ENCODE measurements around the gene CD80. TPM values are rescaled to one million over a fixed set of nuclear protein-coding genes. Genes with fewer than 3 reads are reported as not detected.

CD80 gene
- total RNA-seq, 1 experiment from 2014 or later: not detected

GRCh38 chr3:119481079-119481478, 78.3 kb downstream of the CD80 start:
- POLR2A ChIA-PET: interaction anchor here (0.9 to 2.3 kb wide), 6 partner anchors 11 to 195 kb away, joined by 3 to 37 read pairs (median 14); partner anchors contain the start of genes POGLUT1, TIMMDC1 and TMEM39A
- TF ChIP-seq CTCF (IDR thresholded peaks at IDR 0.05; ENCODE audit: unreplicated experiment): no peak
- peaks cover 5% of the 10 kb centered on the region for H3K4me1 Mint-ChIP-seq (ENCODE audit: insufficient read depth, unreplicated experiment)
- no peaks in the 10 kb centered on the region for H3K9me3 Mint-ChIP-seq (ENCODE audit: unreplicated experiment)
- no peak overlapping the region for H3K4me3 Mint-ChIP-seq (ENCODE audit: unreplicated experiment)
- intact Hi-C loops (cut with micrococcal nuclease): no loop called here
- no peak for DNase-seq (ENCODE audit: unreplicated experiment)
- BruUV-seq (replicated peaks): no TSS peak
- no peaks in the 10 kb centered on the region for H3K27me3 Mint-ChIP-seq (ENCODE audit: insufficient read depth, unreplicated experiment)
- peak overlapping the region; percentile 79 for H3K27ac Mint-ChIP-seq (ENCODE audit: low read depth, unreplicated experiment)
- CTCF ChIA-PET: interaction anchor here (0.6 to 1.4 kb wide), 3 partner anchors 16 to 692 kb away, joined by 3 to 4 read pairs (median 3); partner anchors contain the start of gene TMEM39A
- H3K36me3 Mint-ChIP-seq (ENCODE audit: insufficient read depth, unreplicated experiment): peaks cover 75% of the 10 kb centered on the region

Other genes with a start within 250 kb of the CD80 start
- 87.1 and 105 TPM in 2 replicates for gene TMEM39A, start 96.0 kb downstream of the CD80 start, total RNA-seq (2022)
- gene POGLUT1, start 90.7 kb downstream of the CD80 start, total RNA-seq (2022): 22.5 and 25.2 TPM in 2 replicates
- gene TIMMDC1, start 61.1 kb downstream of the CD80 start, total RNA-seq (2022): 108 and 113 TPM in 2 replicates
- gene ADPRH, start 19.9 kb upstream of the CD80 start, total RNA-seq (2022): not detected in 2 replicates
- not detected in 2 replicates for gene PLA1A, start 38.3 kb upstream of the CD80 start, total RNA-seq (2022)
- gene POPDC2, start 101.0 kb upstream of the CD80 start, total RNA-seq (2022): 0.91 and 0.93 TPM in 2 replicates
- 47.9 and 55.4 TPM in 2 replicates for gene COX17, start 117.8 kb upstream of the CD80 start, total RNA-seq (2022)
- gene CFAP91, start 143.4 kb upstream of the CD80 start, total RNA-seq (2022): not detected in 2 replicates
- gene NR1I2, start 222.5 kb upstream of the CD80 start, total RNA-seq (2022): not detected in 2 replicates

Data from MCF 10A (cell line).